ENCODE data around the gene AQP2. TPM values are rescaled to one million over a fixed set of nuclear protein-coding genes. Genes with fewer than 3 reads are reported as not detected.

The AQP2 gene
- total RNA-seq, 2 donors from 2014 or later, result not detected

- WGBS, 2 experiments (ENCODE audit: insufficient coverage in 1 of 2, insufficient read length in 1 of 2), result 92 to 94% methylated on average over 15 to 19 of the region's 19 CpGs
- no peak for DNase-seq
- no peaks in the 10 kb centered on the region for H3K36me3 Mint-ChIP-seq (ENCODE audit: low read depth)
- H3K9me3 Mint-ChIP-seq, result no peaks in the 10 kb centered on the region
- H3K9me3 ChIP-seq (ENCODE audit: control insufficient read depth, low read length), result no peaks in the 10 kb centered on the region
- no peak for TF ChIP-seq CTCF (conservative IDR thresholded peaks at IDR 0.05)
- H3K9ac ChIP-seq (ENCODE audit: extremely low read depth, low read length, poor library complexity, severe bottlenecking), result no peak overlapping the region
- peaks cover 31% of the 10 kb centered on the region for H3K27me3 ChIP-seq (ENCODE audit: control insufficient read depth, insufficient read depth, low read length, poor library complexity, severe bottlenecking)
- H3K4me3 ChIP-seq (ENCODE audit: low read length), result no peak overlapping the region
- H3K4me1 ChIP-seq (ENCODE audit: control insufficient read depth, insufficient read depth, low read length), result no peaks in the 10 kb centered on the region
- no peaks in the 10 kb centered on the region for H3K36me3 ChIP-seq (ENCODE audit: control insufficient read depth, insufficient read depth, low read length)
- peaks cover 15% of the 10 kb centered on the region for H3K27me3 Mint-ChIP-seq (ENCODE audit: insufficient read depth)
- H3K27ac ChIP-seq (ENCODE audit: low read depth, low read length), result no peak overlapping the region
- no peak overlapping the region for H3K27ac Mint-ChIP-seq
- peaks cover 3% of the 10 kb centered on the region for H3K4me1 Mint-ChIP-seq
- no peak overlapping the region for H3K4me3 Mint-ChIP-seq
Observed at GRCh38 chr12:49973361-49973830, 22.9 kb downstream of the AQP2 start.

GRCh38 chr12:49974231-49974675 is 23.7 kb downstream of the AQP2 start:
- H3K4me3 Mint-ChIP-seq, result no peak overlapping the region
- Histone ChIP-seq H3K27me3 (ENCODE audit: control insufficient read depth, insufficient read depth, low read length, poor library complexity, severe bottlenecking) (peaks cover 22% of the 10 kb centered on the region), H3K27ac (ENCODE audit: low read depth, low read length) (no peak overlapping the region), H3K36me3 (ENCODE audit: control insufficient read depth, insufficient read depth, low read length) (no peaks in the 10 kb centered on the region), H3K9me3 (ENCODE audit: control insufficient read depth, low read length) (no peaks in the 10 kb centered on the region), H3K9ac (ENCODE audit: extremely low read depth, low read length, poor library complexity, severe bottlenecking) (no peak overlapping the region), H3K4me3 (ENCODE audit: low read length) (no peak overlapping the region), H3K4me1 (ENCODE audit: control insufficient read depth, insufficient read depth, low read length) (peaks cover 3% of the 10 kb centered on the region)
- 82 to 87% methylated on average over 7 to 15 of the region's 15 CpGs for WGBS, 2 experiments (ENCODE audit: insufficient coverage in 1 of 2, insufficient read length in 1 of 2)
- peak; percentile 84 for DNase-seq
- peaks cover 11% of the 10 kb centered on the region for H3K4me1 Mint-ChIP-seq
- TF ChIP-seq CTCF (conservative IDR thresholded peaks at IDR 0.05), result peak; percentile 70
- no peak overlapping the region for H3K27ac Mint-ChIP-seq
- no peaks in the 10 kb centered on the region for H3K36me3 Mint-ChIP-seq (ENCODE audit: low read depth)
- peaks cover 17% of the 10 kb centered on the region for H3K27me3 Mint-ChIP-seq (ENCODE audit: insufficient read depth)
- no peaks in the 10 kb centered on the region for H3K9me3 Mint-ChIP-seq

- Mint-ChIP-seq H3K27ac (no peak overlapping the region), H3K4me1 (peaks cover 17% of the 10 kb centered on the region), H3K27me3 (ENCODE audit: insufficient read depth) (peaks cover 17% of the 10 kb centered on the region), H3K4me3 (no peak overlapping the region), H3K9me3 (no peaks in the 10 kb centered on the region), H3K36me3 (ENCODE audit: low read depth) (no peaks in the 10 kb centered on the region)
- Histone ChIP-seq H3K9me3 (ENCODE audit: control insufficient read depth, low read length) (no peaks in the 10 kb centered on the region), H3K4me1 (ENCODE audit: control insufficient read depth, insufficient read depth, low read length) (peaks cover 3% of the 10 kb centered on the region), H3K27me3 (ENCODE audit: control insufficient read depth, insufficient read depth, low read length, poor library complexity, severe bottlenecking) (peaks cover 17% of the 10 kb centered on the region), H3K27ac (ENCODE audit: low read depth, low read length) (no peak overlapping the region), H3K36me3 (ENCODE audit: control insufficient read depth, insufficient read depth, low read length) (no peaks in the 10 kb centered on the region), H3K4me3 (ENCODE audit: low read length) (no peak overlapping the region), H3K9ac (ENCODE audit: extremely low read depth, low read length, poor library complexity, severe bottlenecking) (no peak overlapping the region)
- 90 to 100% methylated on average over 1 to 8 of the region's 8 CpGs for WGBS, 2 experiments (ENCODE audit: insufficient coverage in 1 of 2, insufficient read length in 1 of 2)
- DNase-seq, result peak; percentile 66
- no peak for TF ChIP-seq CTCF (conservative IDR thresholded peaks at IDR 0.05)
Observed at GRCh38 chr12:49974677-49975317, 24.3 kb downstream of the AQP2 start.
